ENCODE measurements around the gene ZNF439.

Gene ZNF439

GRCh38 chr19:11848594-11849469 is at the start of gene ZNF439:
TSS of gene ZNF439 (plus strand) at chr19:11848726. CDS start at chr19:11848868, 142 bp downstream.
- TF ChIP-seq CTCF (IDR thresholded peaks at IDR 0.05; ENCODE audit: low read depth, low read length, poor library complexity, severe bottlenecking) (no peak), EZH2phosphoT487 (IDR thresholded peaks at IDR 0.05; ENCODE audit: borderline replicate concordance, low read length) (no peak)
- H3K27ac ChIP-seq (ENCODE audit: low read depth, low read length), result peak within 1 kb of the TSS; percentile 63
- H3K4me1 ChIP-seq (ENCODE audit: control insufficient read depth, low read length), result peaks cover 22% of the 10 kb centered on the region
- no peaks in the 10 kb centered on the region for H3F3A ChIP-seq (ENCODE audit: control insufficient read depth, insufficient read depth)
- no peaks in the 10 kb centered on the region for H4K20me1 ChIP-seq (ENCODE audit: control insufficient read depth, insufficient read depth, low read depth, low read length)
- no peaks in the 10 kb centered on the region for H3K9me2 ChIP-seq (replicated peaks; ENCODE audit: control insufficient read depth, low read length)
- H3K9me3 ChIP-seq (ENCODE audit: control insufficient read depth, insufficient read depth, low read length), result peaks cover 1% of the 10 kb centered on the region; the same call in 1 of the 2 replicates
- peak within 1 kb of the TSS; percentile 99 for H3K4me3 ChIP-seq (ENCODE audit: low read length)
- peaks cover 50% of the 10 kb centered on the region for H3K79me2 ChIP-seq (ENCODE audit: control insufficient read depth, low read length)
- peaks cover 30% of the 10 kb centered on the region for H3K36me3 ChIP-seq (ENCODE audit: control insufficient read depth, low read length)
- no peaks in the 10 kb centered on the region for H3K27me3 ChIP-seq (ENCODE audit: control insufficient read depth, low read length)
- peak within 1 kb of the TSS; percentile 87 for H3K4me2 ChIP-seq (ENCODE audit: low read length)

- Histone ChIP-seq H3K4me3 (ENCODE audit: low read length) (no peak overlapping the region), H3K9me2 (replicated peaks; ENCODE audit: control insufficient read depth, low read length) (no peaks in the 10 kb centered on the region), H3K27ac (ENCODE audit: low read depth, low read length) (no peak overlapping the region), H4K20me1 (ENCODE audit: control insufficient read depth, insufficient read depth, low read depth, low read length) (no peaks in the 10 kb centered on the region), H3K36me3 (ENCODE audit: control insufficient read depth, low read length) (no peaks in the 10 kb centered on the region; the same call in 1 of the 2 replicates), H3K27me3 (ENCODE audit: control insufficient read depth, low read length) (no peaks in the 10 kb centered on the region), H3F3A (ENCODE audit: control insufficient read depth, insufficient read depth) (no peaks in the 10 kb centered on the region), H3K4me1 (ENCODE audit: control insufficient read depth, low read length) (no peaks in the 10 kb centered on the region), H3K79me2 (ENCODE audit: control insufficient read depth, low read length) (no peaks in the 10 kb centered on the region), H3K9me3 (ENCODE audit: control insufficient read depth, insufficient read depth, low read length) (peaks cover 23% of the 10 kb centered on the region), H3K4me2 (ENCODE audit: low read length) (no peak overlapping the region)
- TF ChIP-seq CTCF (IDR thresholded peaks at IDR 0.05; ENCODE audit: low read depth, low read length, poor library complexity, severe bottlenecking) (no peak), EZH2phosphoT487 (IDR thresholded peaks at IDR 0.05; ENCODE audit: borderline replicate concordance, low read length) (no peak)
Observed at GRCh38 chr19:11806354-11807098, 42.0 kb upstream of the ZNF439 start.

GRCh38 chr19:11807099-11807380 is 41.5 kb upstream of the ZNF439 start:
- no peaks in the 10 kb centered on the region; the same call in 1 of the 2 replicates for H3K36me3 ChIP-seq (ENCODE audit: control insufficient read depth, low read length)

More at GRCh38 chr19:11807099-11807380, 41.5 kb upstream of the ZNF439 start:
- Histone ChIP-seq H3K79me2 (ENCODE audit: control insufficient read depth, low read length) (no peaks in the 10 kb centered on the region), H3K27me3 (ENCODE audit: control insufficient read depth, low read length) (no peaks in the 10 kb centered on the region), H3K9me3 (ENCODE audit: control insufficient read depth, insufficient read depth, low read length) (peaks cover 23% of the 10 kb centered on the region), H3K4me2 (ENCODE audit: low read length) (no peak overlapping the region), H3F3A (ENCODE audit: control insufficient read depth, insufficient read depth) (no peaks in the 10 kb centered on the region), H3K4me3 (ENCODE audit: low read length) (no peak overlapping the region), H3K27ac (ENCODE audit: low read depth, low read length) (no peak overlapping the region), H3K4me1 (ENCODE audit: control insufficient read depth, low read length) (no peaks in the 10 kb centered on the region), H3K9me2 (replicated peaks; ENCODE audit: control insufficient read depth, low read length) (no peaks in the 10 kb centered on the region), H4K20me1 (ENCODE audit: control insufficient read depth, insufficient read depth, low read depth, low read length) (no peaks in the 10 kb centered on the region)
- no peak for TF ChIP-seq EZH2phosphoT487 (IDR thresholded peaks at IDR 0.05; ENCODE audit: borderline replicate concordance, low read length)
- TF ChIP-seq CTCF (IDR thresholded peaks at IDR 0.05; ENCODE audit: low read depth, low read length, poor library complexity, severe bottlenecking), result no peak
